Astrocyte (in vitro differentiated cells and primary cell): ENCODE results near the gene PXDC1.

ENCODE experiments used
- CTCF ChIP-seq: IDR thresholded peaks from 2 replicates; pipeline ENCODE4 v1.5.1; 2011; ENCODE audit warnings: low read depth, mild to moderate bottlenecking, inconsistent platforms, low read length, moderate library complexity; ENCODE audit not compliant: insufficient read depth
- EZH2 ChIP-seq: IDR thresholded peaks from 2 replicates; pipeline ENCODE4 v1.6.1; 2012; ENCODE audit warnings: mild to moderate bottlenecking, low read length, inconsistent platforms; ENCODE audit not compliant: insufficient read depth

- TF ChIP-seq CTCF (no peak), EZH2 (no peak)
Observed at GRCh38 chr6:3751730-3752530, 417 bp upstream of the PXDC1 start.
